C1 segment of cervical spinal cord (tissue), 14 donors: Measurements from ENCODE around the gene EDNRA.
A peak's percentile ranks its signal among the peaks of the same experiment; 100 is the strongest.

Experiments used
- DNase-seq, 14 donors: peaks; one replicate each; lab custom pipeline; 2025; lab: John Stamatoyannopoulos, UW

Gene EDNRA

DNA sequence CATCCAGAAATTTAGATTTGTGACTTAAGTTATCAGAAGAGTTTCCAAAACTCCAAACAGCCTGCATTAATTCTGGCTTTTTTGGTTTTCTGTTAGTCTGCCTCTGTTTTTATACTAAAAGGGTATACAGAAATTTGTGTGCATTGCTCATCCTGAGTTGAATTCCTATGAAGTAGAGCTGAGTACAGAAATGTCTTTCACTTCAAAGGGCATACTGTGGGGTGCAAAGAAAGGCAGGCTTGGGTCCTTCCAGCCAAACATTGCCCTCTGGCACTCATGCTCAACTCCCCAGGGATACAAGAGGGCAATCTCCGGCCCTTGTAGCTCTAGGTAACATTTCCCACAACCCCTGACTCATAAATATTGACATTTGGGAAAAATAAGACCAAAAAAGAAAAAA is 108.7 kb downstream of the EDNRA start:
- DNase-seq = peak in 4 of 14 donors; percentile 5 to 11 (median 6)

DNA sequence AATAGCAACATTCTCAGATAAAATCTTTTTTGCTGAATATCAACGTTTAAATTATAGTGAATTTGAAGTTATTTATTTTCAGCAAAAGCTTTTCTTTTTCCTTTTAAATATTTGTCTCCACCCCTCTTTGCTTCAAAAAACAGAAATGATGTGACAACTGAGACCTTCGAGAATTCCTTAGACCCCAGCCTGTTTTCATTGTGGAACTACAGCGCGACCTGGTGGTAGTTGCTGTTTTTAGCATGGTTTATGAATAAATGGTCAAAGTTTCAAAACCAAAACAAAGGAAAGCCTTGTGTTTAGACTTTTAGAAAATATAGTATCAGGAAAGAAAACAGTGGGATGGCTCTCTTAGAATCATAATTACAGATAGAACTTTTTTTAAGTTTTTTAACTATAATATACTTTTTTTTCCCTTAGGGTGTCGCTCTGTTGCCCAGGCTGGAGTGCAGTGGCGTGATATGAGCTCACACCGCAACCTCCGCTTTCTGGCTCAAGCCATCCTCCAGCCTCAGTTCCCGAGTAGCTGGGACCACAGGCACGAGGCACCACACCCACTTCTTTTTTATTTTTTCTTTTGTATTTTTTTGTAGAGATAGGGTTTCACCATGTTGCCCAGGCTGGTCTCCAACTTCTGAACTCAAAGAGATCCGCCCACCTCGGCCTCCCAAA is 109.5 kb downstream of the EDNRA start:
- DNase-seq = peak in 9 of 14 donors; percentile 2 to 54 (median 39)

DNA sequence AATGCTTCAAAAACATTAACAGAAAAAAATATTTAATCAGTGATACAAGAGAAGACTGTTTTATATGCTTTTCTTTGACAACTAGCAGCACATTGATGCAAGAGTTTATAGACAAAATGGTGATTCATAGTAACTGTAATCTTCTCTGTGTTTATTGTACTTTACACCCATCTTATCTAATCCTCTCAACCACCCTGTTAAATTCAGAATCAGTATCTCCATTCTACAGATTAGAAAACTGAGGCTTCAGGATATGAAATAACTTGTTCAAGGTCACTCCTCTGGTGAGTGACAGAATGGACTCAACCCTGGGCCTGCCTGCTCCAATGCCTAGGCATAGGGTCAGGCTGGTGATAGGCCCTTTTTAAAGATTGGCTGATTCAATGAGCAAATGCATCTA is 110.2 kb downstream of the EDNRA start:
- DNase-seq = no peak

DNA sequence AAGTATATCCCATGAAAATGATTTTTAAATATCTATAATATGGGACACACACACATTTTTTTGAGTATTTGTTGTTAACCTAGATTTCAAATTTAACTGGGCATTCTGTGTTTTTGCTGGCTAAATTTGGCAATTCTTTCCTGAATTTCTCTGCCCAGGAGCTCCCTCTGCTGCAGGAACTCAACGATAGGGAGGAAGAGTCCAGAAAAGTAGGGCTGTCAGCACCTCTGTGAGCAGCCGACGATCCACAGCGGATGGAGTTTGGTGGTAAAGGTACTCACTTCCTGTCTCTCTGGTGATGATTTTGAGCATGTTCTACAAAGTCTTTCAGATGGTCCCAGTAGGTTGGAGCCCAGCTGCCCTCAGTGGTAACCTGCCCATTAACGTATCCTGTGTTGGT is 113.2 kb downstream of the EDNRA start:
- DNase-seq = no peak
